Thoracic aorta (tissue), 2 donors: ENCODE measurements around the gene RELN. TPM values are rescaled to one million over a fixed set of nuclear protein-coding genes. Genes with fewer than 3 reads are reported as not detected.

Experiments
- ATAC-seq: fragments of 150-250 bp; one replicate; pipeline ENCODE4 v1.8.0; 2017; ENCODE audit warnings: low read depth; ENCODE audit not compliant: insufficient number of reproducible peaks, low FRiP score
- DNase-seq: peaks from one replicate; pipeline ENCODE4 v3.0.0-alpha.2; 2020; ENCODE audit warnings: low spot score
- H3K27ac ChIP-seq, 2 donors: fragments of 200-600 bp; sonication (generic); 1 replicate in 1 of 2; 2 replicates in 1 of 2; pipeline ENCODE4 v1.5.1; 2016; ENCODE audit warnings: mild to moderate bottlenecking in 2 of 2, moderate library complexity in 2 of 2
- H3K27me3 ChIP-seq: fragments of 200-600 bp; sonication (generic); replicated peaks from 2 replicates; pipeline ENCODE4 v1.6.0; 2016; ENCODE audit warnings: mild to moderate bottlenecking; ENCODE audit not compliant: insufficient read depth
- H3K36me3 ChIP-seq: fragments of 200-600 bp; sonication (generic); one replicate; pipeline ENCODE4 v1.5.1; 2016
- H3K4me1 ChIP-seq, 2 donors: fragments of 200-600 bp; sonication (generic); 1 replicate in 1 of 2; 2 replicates in 1 of 2; pipeline versions ENCODE4 v1.5.1 to v1.6.0; 2016; ENCODE audit warnings: low read depth in 2 of 2, mild to moderate bottlenecking in 1 of 2; ENCODE audit not compliant: control insufficient read depth in 1 of 2
- H3K4me3 ChIP-seq: fragments of 200-600 bp; sonication (generic); 2 replicates; pipeline ENCODE4 v1.5.1; 2016; ENCODE audit warnings: mild to moderate bottlenecking
- H3K9me3 ChIP-seq: fragments of 200-600 bp; sonication (generic); 2 replicates; pipeline ENCODE4 v1.5.1; 2016
- total RNA-seq, 2 donors: library from RNA; depleted of rRNA; stranded (reverse); fragments of >200 nt; gene quantifications; one replicate each; pipeline versions ENCODE4 v1.1.0 to v1.2.3, GENCODE V29; 2016
- TF ChIP-seq, protein P1 (sequence below): fragments of 200-600 bp; sonication (generic); IDR thresholded peaks from one replicate; pipeline ENCODE4 v1.5.1; 2019; ENCODE audit warnings: antibody characterized with exemption

The RELN gene
- total RNA-seq, 2 donors from 2014 or later = 0.49 to 5.1 TPM

DNA sequence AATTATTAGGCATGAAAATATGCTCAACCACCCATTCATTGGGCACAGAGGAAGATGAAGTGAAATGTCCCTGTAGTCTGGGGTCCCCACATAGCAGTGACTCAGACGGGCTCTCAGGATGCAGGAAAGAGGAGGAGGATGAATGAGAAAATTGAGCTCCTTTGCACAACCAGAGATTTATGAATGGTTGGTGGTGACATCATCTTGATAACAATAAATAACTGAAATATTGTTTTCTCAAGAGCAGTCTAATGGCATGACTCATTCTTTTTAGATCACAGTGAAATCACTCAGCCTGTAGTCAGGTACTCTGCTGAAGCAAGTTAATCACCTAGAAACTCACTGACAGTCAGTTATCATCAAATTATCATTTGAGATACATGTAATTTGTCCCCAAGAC is 254.1 kb downstream of the RELN start:
- DNase-seq (no peak), ATAC-seq (no peak)
- Histone ChIP-seq H3K36me3 (no peaks in the 10 kb centered on the region), H3K9me3 (no peaks in the 10 kb centered on the region), H3K4me1 (no peaks in the 10 kb centered on the region), H3K27me3 (no peaks in the 10 kb centered on the region), H3K27ac (no peak overlapping the region), H3K4me3 (no peak overlapping the region)
- TF ChIP-seq, protein P1, sequence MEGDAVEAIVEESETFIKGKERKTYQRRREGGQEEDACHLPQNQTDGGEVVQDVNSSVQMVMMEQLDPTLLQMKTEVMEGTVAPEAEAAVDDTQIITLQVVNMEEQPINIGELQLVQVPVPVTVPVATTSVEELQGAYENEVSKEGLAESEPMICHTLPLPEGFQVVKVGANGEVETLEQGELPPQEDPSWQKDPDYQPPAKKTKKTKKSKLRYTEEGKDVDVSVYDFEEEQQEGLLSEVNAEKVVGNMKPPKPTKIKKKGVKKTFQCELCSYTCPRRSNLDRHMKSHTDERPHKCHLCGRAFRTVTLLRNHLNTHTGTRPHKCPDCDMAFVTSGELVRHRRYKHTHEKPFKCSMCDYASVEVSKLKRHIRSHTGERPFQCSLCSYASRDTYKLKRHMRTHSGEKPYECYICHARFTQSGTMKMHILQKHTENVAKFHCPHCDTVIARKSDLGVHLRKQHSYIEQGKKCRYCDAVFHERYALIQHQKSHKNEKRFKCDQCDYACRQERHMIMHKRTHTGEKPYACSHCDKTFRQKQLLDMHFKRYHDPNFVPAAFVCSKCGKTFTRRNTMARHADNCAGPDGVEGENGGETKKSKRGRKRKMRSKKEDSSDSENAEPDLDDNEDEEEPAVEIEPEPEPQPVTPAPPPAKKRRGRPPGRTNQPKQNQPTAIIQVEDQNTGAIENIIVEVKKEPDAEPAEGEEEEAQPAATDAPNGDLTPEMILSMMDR = no peak

DNA sequence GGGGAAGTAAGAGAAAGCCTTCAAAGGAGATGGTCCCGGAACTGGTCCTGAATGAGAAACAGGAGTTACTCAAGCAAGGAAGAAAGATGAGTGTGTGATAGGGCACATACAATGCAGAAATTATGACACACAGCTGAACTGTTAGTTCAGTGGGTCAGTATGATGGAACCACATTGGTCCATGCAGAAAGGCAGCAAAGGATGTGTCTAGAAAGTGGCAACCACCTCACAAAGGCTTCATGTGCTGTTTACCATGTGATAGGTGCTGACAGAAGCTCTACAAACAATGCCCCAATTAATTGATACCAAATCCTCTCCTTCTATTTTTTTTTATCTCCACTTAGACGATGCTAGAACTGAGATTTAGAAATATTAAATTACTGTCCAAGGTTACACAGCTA is 258.3 kb downstream of the RELN start:
- DNase-seq (no peak), ATAC-seq (no peak)
- Histone ChIP-seq H3K27ac (no peak overlapping the region), H3K4me1 (no peaks in the 10 kb centered on the region), H3K4me3 (no peak overlapping the region), H3K27me3 (no peaks in the 10 kb centered on the region), H3K9me3 (no peaks in the 10 kb centered on the region), H3K36me3 (no peaks in the 10 kb centered on the region)
- TF ChIP-seq, protein P1 = no peak

DNA sequence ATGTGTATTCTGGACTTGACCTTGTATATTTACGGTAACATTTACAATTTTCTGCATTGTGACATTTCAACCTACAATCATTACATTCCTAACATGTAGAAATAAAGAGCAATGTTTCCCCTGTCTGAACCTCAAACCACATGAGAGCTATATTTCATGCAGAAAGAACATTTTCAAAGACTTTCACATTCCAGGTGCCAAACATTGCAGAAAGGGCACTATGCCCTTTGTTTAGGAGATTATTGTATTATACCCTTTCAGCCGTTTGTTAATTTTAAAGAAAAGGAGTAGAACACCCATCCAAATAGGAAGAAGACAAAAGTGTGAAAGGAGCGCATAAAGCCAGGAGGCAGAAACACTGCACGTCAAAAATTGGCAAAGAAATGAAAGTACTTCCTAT is 260.4 kb downstream of the RELN start:
- no peaks in the 10 kb centered on the region for H3K36me3 ChIP-seq
- no peak for ATAC-seq
- no peak overlapping the region for H3K4me3 ChIP-seq
- H3K9me3 ChIP-seq = no peaks in the 10 kb centered on the region
- no peak overlapping the region for H3K27ac ChIP-seq
- H3K4me1 ChIP-seq = no peaks in the 10 kb centered on the region
- DNase-seq = no peak
- H3K27me3 ChIP-seq = no peaks in the 10 kb centered on the region
- TF ChIP-seq, protein P1 = no peak

DNA sequence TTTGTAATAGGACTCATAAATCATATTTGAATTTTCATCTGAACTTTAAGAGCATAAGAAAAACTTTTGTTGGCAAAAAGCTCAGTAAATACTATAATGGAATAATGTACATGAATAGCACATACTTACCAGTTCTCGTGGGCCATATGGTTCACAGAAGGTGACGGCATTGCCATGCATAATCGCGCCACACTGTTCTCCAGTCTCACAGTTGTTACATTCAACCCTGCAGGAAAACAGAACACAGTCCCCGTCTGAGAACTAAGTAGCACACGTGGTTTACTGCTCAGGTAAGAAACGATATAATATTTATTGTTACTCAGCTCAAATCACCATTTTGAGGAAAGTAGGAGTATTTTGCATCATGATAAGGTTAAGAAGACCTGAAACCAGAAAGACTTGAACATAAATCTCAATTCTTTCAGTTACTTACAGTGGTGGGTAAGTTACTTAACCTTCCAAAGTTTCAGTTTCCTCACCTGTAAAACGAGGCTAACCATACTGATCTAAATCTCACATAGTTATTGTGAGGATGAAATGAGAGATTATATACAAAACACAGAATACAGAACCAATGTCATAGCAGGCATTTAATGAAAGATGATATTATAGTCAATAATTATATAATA is 261.4 kb downstream of the RELN start:
- H3K4me3 ChIP-seq = no peak overlapping the region
- no peaks in the 10 kb centered on the region for H3K36me3 ChIP-seq
- no peak overlapping the region for H3K27ac ChIP-seq
- no peaks in the 10 kb centered on the region for H3K9me3 ChIP-seq
- TF ChIP-seq, protein P1 = no peak
- no peak for ATAC-seq
- H3K27me3 ChIP-seq = no peaks in the 10 kb centered on the region
- H3K4me1 ChIP-seq = no peaks in the 10 kb centered on the region
- no peak for DNase-seq

DNA sequence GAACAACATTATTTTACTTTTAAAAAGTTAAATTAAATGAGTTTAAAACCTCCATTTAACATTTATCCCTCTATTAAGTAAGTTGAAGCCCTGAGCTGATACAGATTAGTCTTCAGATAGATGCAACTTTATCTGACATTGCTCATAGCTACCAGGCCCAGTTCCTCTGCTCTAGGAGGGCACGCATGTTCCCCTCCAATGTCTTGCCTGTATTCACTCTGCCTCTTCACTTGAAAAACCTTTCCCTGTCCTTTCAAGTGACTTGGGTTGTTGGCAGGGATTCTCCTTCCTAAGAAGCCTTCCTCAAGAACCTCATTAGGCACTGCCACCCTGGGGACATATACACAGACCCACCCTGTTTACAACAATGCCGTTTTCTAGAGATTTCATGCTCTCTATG is 270.4 kb downstream of the RELN start:
- DNase-seq (no peak), ATAC-seq (no peak)
- no peaks in the 10 kb centered on the region for H3K36me3 ChIP-seq
- no peak overlapping the region for H3K27ac ChIP-seq
- H3K27me3 ChIP-seq = no peaks in the 10 kb centered on the region
- TF ChIP-seq, protein P1 = no peak
- no peak overlapping the region for H3K4me3 ChIP-seq
- H3K4me1 ChIP-seq = no peaks in the 10 kb centered on the region
- no peaks in the 10 kb centered on the region for H3K9me3 ChIP-seq
